Lung (tissue), 12 donors: ENCODE results near the gene TUBB4B. TPM values are rescaled to one million over a fixed set of nuclear protein-coding genes. Genes with fewer than 3 reads are reported as not detected.

Experiments used
- ATAC-seq: fragments of 200-7000 bp; cut with Tn5 transposase; one replicate; pipeline ENCODE4 v1.9.1; 2020; ENCODE audit warnings: moderate number of reproducible peaks; ENCODE audit not compliant: insufficient read depth, low FRiP score
- DNase-seq, 3 donors: peaks; one replicate each; pipeline ENCODE4 v3.0.0-alpha.2; 2013 to 2017
- H3K27ac ChIP-seq, 2 donors: one replicate each; pipeline ENCODE4 v1.5.1; 2013; ENCODE audit warnings: mild to moderate bottlenecking in 2 of 2, moderate library complexity in 2 of 2, control low read depth in 1 of 2, inconsistent platforms in 1 of 2, low read depth in 1 of 2, low read length in 1 of 2
- H3K27me3 ChIP-seq, 3 donors: one replicate each; pipeline ENCODE4 v1.5.1; 2013; ENCODE audit warnings: low read length in 2 of 3; ENCODE audit not compliant: control insufficient read depth in 3 of 3, insufficient read depth in 3 of 3
- H3K36me3 ChIP-seq, 4 donors: one replicate each; pipeline ENCODE4 v1.5.1; 2013; ENCODE audit warnings: low read length in 4 of 4, mild to moderate bottlenecking in 1 of 4, moderate library complexity in 1 of 4; ENCODE audit not compliant: control insufficient read depth in 4 of 4, insufficient read depth in 4 of 4
- H3K4me1 ChIP-seq, 5 donors: one replicate each; pipeline ENCODE4 v1.5.1; 2013; ENCODE audit warnings: low read length in 5 of 5, mild to moderate bottlenecking in 2 of 5, moderate library complexity in 1 of 5; ENCODE audit not compliant: control insufficient read depth in 5 of 5, insufficient read depth in 5 of 5
- H3K4me3 ChIP-seq: one replicate; pipeline ENCODE4 v1.5.1; 2013; ENCODE audit warnings: mild to moderate bottlenecking, control low read depth, moderate library complexity
- H3K9ac ChIP-seq, 2 donors: one replicate each; pipeline ENCODE4 v1.5.1; 2013; ENCODE audit warnings: low read length in 2 of 2, control low read depth in 1 of 2; ENCODE audit not compliant: insufficient read depth in 1 of 2
- H3K9me3 ChIP-seq, 4 donors: one replicate each; pipeline ENCODE4 v1.5.1; 2013; ENCODE audit warnings: low read length in 3 of 4, mild to moderate bottlenecking in 1 of 4, moderate library complexity in 1 of 4; ENCODE audit not compliant: control insufficient read depth in 4 of 4, insufficient read depth in 3 of 4
- WGBS, 2 donors: extraction: QIAGEN DNeasy Blood & Tissue Kit; methylation state at CpG; one replicate each; pipeline ENCODE4 v1.1.7; 2013; 5-methylcytosine and 5-hydroxymethylcytosine counted together
- polyA plus RNA-seq, 2 donors: library from polyadenylated mRNA; stranded (reverse); fragments of 200-250 nt; gene quantifications; one replicate each; pipeline ENCODE4 v1.2.1, GENCODE V29; 2013
- total RNA-seq, 2 donors: library from RNA; depleted of rRNA in 1 of 2; stranded (reverse); fragments of >200 nt in 1 of 2; gene quantifications; one replicate each; pipeline ENCODE4 v1.2.1, GENCODE V29; 2014 to 2021
- TF ChIP-seq, protein P1 (sequence below): IDR thresholded peaks from 2 replicates; pipeline ENCODE4 v1.5.1; 2012; ENCODE audit warnings: mild to moderate bottlenecking; ENCODE audit errors: control extremely low read depth, extremely low read depth
- donor health status: control.
- donor health status: control.
- donor health status: Bipolar disorder and iron deficiency.
- donor health status: healthy.
- donor health status: DM: yes; HTN: yes; CAD: no.

Gene TUBB4B
- total and polyA plus RNA-seq, 4 donors = 163 to 505 (median 332) TPM

DNA sequence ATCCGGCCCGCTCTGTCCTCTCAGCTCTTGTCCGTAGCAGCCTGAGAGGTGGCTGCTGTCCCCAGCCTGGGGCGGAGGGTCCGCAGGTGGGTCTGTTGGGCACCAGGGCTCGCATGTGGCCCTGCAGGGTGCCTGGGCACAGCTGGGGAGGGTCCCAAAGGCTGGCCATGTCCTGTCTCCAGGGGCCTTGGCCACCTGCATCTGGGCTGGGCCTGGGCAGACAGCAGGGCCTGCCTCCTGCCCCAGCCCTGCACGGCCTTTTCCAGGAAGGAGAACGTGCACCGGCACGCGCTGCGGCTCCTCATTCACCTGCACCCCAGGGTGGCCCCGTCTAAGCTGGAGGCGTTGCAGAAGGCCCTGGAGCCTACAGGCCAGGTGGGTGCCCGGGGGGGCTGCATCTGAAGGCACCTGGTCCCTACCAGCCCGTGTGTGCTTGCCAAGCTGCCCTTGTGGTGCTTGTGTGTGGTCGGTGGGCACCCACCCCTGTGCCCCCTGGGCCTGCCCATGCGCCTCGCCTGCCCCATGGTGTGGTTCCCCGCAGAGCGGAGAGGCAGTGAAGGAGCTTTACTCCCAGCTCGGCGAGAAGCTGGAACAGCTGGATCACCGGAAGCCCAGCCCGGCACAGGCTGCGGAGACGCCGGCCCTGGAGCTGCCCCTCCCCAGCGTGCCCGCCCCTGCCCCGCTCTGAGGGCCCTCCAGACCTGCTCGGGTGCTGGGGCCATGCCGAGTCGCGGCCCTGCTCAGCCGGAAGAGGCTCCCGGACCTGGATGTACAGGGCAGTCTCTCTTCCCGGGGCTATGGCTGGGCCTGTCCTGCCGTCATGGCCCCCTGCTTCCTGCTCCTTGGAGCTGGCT lies 31.4 kb downstream of the TUBB4B start:
- DNase-seq (no peak), ATAC-seq (no peak)
- 91 to 93% methylated on average over 38 to 39 of the region's 39 CpGs for WGBS, 2 donors
- Histone ChIP-seq H3K4me1 (peaks cover 3 to 34% (median 9%) of the 10 kb centered on the region in 5 donors), H3K9ac (no peak overlapping the region), H3K27ac (no peak overlapping the region), H3K27me3 (no peaks in the 10 kb centered on the region), H3K9me3 (no peaks in the 10 kb centered on the region), H3K4me3 (no peak overlapping the region), H3K36me3 (peaks cover 5 to 19% (median 11%) of the 10 kb centered on the region in 4 donors)
- TF ChIP-seq, protein P1, sequence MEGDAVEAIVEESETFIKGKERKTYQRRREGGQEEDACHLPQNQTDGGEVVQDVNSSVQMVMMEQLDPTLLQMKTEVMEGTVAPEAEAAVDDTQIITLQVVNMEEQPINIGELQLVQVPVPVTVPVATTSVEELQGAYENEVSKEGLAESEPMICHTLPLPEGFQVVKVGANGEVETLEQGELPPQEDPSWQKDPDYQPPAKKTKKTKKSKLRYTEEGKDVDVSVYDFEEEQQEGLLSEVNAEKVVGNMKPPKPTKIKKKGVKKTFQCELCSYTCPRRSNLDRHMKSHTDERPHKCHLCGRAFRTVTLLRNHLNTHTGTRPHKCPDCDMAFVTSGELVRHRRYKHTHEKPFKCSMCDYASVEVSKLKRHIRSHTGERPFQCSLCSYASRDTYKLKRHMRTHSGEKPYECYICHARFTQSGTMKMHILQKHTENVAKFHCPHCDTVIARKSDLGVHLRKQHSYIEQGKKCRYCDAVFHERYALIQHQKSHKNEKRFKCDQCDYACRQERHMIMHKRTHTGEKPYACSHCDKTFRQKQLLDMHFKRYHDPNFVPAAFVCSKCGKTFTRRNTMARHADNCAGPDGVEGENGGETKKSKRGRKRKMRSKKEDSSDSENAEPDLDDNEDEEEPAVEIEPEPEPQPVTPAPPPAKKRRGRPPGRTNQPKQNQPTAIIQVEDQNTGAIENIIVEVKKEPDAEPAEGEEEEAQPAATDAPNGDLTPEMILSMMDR = no peak

DNA sequence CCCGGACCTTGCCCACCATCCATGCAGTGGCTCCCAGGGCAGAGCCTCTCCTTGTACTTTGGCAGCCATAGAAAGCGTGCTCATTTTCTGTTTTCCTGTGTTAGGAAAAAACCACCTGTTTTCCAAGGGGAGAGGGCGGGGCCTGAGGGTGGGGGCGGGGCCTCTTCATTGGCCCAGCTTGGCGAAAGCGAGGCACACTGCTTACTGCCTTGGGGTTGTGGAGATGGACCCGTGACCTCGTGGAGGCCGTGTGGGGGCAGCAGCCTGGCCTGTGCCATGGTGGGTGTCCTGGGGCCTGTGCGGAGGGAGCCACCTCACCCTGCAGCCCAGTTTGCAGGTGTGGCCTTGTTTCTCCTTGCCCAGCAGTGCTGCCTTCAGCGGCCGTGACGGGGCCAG lies 32.0 kb downstream of the TUBB4B start:
- Histone ChIP-seq H3K9ac (no peak overlapping the region), H3K4me1 (peaks cover 3 to 31% (median 5%) of the 10 kb centered on the region in 5 donors), H3K27me3 (no peaks in the 10 kb centered on the region), H3K27ac (no peak overlapping the region), H3K9me3 (no peaks in the 10 kb centered on the region), H3K36me3 (peaks cover 5 to 19% (median 10%) of the 10 kb centered on the region in 4 donors), H3K4me3 (no peak overlapping the region)
- 84 to 91% methylated on average over 13 of the region's 13 CpGs for WGBS, 2 donors
- TF ChIP-seq, protein P1 = no peak
- DNase-seq (no peak), ATAC-seq (no peak)

DNA sequence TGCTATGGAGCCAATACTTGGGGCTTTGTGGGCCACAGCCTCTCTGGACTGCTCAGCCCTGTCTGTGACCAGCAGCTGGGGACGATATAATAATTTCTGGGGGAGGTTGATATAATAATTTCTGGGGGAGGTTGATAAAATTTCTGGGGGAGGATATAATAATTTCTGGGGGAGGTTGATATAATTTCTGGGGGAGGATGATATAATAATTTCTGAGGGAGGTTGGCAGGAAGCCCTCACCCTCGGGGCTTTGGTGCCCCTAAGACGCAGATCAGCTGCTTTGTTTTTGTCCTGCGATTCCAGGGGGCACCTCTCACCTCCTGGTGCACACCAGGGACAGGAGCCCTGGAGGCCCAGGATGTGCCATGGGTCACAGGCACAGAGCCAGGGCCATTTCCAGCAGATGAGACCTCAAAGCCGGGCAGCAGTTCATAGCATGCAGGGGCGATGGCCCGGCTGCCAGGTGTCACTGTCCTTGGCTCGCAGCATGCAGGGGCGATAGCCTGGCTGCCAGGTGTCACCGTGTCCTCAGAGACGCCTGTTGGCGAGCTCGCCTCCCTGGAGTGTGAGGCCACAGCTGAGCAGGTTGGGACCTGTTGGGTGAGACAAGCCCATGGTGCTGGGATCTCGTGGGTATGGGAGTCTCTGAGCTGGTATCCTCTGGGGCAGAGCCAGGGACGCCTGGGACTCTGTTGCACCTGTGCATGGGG lies 32.7 kb downstream of the TUBB4B start:
- peaks cover 5 to 19% (median 10%) of the 10 kb centered on the region in 4 donors for H3K36me3 ChIP-seq
- 77 to 81% methylated on average over 15 of the region's 15 CpGs for WGBS, 2 donors
- no peaks in the 10 kb centered on the region for H3K27me3 ChIP-seq
- no peaks in the 10 kb centered on the region for H3K9me3 ChIP-seq
- H3K27ac ChIP-seq = peak overlapping the region in 1 of 2 donors; percentile 69
- TF ChIP-seq, protein P1 = no peak
- H3K9ac ChIP-seq = no peak overlapping the region
- DNase-seq = no peak
- no peak for ATAC-seq
- H3K4me1 ChIP-seq = peaks cover 3 to 31% (median 4%) of the 10 kb centered on the region in 5 donors
- H3K4me3 ChIP-seq = no peak overlapping the region
